ENCODE measurements around the gene SRGAP1.
A peak's percentile ranks its signal among the peaks of the same experiment; 100 is the strongest.
"Not testable (repeated sequence)": the region's sequence is repeated elsewhere in the genome, so short reads cannot be mapped to it uniquely, and the experiment has no call there.

The SRGAP1 gene

DNA sequence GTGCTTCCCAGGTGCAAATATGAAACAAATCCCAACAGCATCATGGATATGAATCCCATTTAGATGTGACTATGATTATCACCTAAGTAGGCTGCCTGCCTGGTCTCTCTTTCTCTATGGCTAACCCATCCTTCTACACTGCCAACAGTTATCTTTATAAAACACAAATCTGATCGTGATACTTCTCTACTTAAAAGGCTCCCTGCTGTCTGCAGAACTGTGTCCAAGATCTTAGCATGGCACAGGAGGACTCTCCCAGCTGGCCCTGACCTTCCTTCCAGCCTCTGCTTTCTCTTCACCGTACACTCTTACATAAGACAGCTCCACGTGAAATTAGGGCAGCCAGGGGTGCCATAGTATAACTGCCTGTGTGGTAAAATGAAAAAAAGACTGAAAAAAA, 3.5 kb upstream of the SRGAP1 start:
- no peak for DNase-seq

DNA sequence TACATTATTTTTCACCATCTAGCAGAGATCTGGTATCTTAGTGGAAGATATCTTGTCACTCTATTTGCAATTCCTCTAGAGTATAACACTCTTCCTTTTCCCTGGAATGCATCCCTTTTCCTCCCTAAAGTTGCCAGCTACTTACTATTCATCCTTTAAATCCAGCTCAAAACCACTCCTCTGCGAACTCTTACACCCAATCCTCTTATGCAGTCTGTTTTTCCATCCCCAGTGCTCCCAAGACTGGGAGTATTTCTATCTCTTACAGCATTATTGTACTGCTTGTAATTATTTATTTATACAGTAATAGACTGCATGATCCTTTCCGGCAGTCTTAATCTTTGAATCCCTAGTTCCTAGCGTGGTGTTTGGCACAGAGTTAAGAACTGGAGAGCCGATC, 2.9 kb upstream of the SRGAP1 start:
- DNase-seq = no peak

DNA sequence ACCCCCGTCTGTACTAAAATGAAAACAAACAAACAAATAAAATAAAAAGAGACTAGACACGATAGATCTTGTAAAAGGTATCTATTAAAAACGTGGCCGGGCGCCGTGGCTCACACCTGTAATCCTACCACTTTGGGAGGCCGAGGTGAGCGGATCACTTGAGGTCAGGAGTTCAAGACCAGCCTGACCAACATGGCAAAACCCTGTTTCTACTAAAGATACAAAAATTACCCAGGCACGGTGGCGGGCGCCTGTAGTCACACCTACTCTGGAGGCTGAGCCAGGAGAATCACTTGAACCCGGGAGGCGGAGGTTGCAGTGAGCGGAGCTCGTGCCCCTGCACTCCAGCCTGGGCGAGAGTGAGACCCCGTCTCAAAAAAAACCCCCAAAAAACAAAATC, 1.8 kb upstream of the SRGAP1 start:
- not testable (repeated sequence) for DNase-seq

DNA sequence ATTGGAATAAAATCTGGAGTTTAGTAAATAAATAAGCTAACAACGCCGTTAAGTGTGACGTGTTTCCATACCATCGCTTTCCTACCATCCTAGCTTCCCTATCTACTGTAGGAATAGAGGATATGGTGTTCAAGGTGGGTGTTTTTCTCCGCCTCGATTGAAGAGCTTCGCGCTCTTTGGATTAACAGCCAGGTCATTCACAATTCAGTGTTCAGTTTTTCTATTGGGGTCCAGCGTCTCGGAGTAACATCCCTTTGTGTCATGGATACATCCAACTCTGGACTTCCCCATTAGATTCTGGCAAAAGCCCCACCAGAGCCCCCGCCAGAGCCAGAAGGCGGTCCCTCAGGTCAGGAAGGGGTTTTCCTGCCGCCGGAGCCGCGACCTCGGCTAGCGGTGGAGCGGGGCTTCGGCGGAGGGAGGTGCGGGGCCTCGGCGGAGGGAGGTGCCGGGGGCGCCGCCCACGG, 1.2 kb upstream of the SRGAP1 start:
- DNase-seq = no peak

DNA sequence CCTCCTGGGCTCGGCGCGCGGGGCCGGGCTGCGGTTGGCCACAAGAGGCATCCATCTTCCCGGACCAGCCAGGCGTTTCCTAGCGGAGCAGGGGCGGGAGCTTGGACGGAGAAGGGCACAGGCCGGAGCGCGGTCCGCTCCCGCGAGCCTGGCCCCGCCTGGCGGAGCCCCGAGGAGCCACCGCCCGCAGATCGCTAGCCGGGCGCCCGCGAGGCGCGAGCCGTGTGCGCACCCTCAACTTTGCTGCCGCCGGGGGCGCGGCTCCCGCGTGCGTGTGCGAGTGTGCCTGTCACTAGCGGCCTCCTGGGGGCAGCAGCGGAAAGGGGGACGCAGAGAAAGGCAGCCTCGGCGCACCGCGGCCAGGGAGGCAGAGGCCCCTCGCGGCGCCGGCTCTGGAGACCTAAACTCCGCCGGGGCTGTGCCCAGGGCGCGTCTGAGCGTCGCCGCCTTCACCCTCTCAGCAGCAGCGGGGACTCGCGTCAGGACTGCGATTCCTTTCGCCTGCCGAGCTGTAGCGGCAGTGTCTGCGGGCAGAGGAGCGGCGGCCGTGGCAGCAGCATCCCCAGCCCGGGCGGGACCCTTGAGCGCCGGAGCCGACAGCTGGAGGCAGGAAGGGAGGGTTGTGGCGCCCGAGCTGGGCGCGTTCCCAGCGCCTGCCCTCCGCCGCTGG, 644 bp upstream of the SRGAP1 start:
- DNase-seq = peak; percentile 80

DNA sequence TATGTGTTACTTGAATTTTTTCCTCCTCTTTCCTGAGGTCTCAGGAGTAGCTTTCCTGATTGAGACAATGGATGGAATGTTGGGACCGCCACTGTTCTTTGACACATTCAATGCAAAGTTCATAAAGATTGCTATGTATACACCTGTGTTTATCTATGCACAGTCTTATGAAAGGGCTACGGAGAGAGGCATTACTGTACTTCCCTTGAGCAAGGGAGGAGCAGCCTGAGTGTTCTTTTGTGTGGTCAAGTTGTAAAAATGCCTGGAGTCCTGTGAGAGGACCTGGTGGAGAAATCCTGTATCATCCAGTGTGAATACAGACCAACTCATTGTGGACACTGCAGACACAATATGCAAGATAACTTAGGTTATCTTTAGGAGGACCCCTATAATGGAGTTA, 1.2 kb downstream of the SRGAP1 start:
- DNase-seq = no peak

DNA sequence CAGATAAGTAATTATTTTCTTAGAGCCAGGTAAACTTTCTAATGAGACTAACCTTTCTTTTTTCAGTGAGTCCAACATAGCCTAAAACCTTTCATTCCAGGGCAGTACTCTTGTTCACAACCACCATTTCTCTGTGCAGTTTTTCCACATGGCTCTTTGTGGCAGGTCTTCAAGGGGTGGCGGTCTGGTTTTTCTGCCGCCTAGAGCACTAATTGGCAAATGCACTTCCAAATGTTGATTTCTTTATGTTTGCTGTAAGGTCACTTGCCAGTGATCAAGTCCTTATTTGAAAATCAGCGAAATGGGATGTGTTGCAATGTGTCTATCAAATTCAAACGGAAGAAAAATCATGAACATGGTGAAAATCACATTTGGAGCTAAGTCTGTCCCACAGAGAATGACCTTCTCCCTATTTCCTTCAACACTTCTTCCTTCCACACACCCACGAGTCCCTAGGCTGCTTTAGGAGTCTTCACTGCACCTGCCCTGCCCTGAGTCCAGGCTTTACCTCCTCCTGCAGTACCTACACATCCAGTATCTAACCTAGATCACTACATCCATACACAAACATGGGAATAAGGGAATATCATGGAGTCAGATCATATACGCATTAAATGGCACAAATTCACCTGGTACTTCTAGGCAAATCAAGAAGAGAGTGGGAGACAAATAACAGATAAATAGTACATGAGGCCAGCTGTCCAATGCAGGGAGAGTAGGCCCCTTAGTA, 1.9 kb downstream of the SRGAP1 start:
- no peak for DNase-seq

DNA sequence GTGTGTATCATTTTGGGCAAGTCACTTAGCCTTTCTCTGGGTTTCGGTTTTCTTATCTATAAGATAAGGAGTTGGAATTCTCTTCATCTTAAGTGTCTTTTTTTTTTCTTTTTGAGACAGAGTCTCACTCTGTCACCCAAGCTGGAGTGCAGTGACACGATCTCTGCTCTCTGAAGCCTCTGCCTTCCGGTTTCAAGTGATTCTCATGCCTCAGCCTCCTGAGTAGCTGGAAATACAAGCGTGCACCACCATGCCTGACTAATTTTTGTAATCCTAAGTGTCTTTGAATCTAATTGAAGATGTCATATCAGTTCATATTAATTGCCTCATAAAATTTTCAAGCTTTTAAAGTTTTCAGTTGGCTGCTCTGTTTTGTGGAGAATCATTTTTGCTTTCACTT, 4.0 kb downstream of the SRGAP1 start:
- no peak for DNase-seq

DNA sequence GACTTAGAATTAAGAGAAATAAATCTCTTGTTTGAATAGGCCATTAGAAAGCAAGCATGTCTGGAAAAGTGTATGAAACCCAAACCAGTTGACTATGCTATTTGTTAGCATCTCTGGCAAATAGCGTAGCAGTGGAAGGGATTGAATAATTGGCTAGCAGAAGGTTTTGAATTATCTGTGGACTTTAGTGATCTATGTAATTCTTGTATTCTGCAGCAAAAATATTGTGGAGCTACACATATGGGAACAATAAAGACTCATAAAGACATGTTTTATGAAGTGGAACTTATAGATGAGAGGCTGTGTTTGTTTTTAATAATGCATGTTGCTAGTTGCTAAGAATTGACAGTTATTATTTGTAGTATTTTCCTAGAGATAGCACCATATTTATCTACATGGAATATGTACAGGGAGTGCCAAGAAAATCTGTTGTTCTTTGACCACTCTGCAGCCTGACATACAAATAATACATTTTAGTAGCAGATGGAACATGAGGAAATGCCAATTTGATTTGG, 4.7 kb downstream of the SRGAP1 start:
- DNase-seq = no peak

DNA sequence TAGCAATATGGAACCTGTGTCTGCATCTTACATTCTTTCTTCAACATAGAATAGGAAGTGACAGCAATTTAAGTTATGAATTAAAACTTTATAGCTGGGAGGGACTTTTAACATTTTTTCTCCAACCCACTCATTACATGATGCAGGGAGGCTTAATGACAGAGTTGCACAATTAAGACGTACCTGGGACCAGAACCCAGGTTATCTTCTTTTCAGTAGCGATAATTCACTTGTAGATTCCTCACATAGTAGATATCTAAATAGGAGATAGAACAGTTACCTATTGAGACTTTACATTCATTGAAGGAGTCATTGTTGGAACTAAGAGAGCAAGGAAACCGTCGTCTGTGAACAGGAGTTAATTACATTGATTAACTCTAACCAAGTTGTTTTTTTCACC, 5.1 kb downstream of the SRGAP1 start:
- no peak for DNase-seq

DNA sequence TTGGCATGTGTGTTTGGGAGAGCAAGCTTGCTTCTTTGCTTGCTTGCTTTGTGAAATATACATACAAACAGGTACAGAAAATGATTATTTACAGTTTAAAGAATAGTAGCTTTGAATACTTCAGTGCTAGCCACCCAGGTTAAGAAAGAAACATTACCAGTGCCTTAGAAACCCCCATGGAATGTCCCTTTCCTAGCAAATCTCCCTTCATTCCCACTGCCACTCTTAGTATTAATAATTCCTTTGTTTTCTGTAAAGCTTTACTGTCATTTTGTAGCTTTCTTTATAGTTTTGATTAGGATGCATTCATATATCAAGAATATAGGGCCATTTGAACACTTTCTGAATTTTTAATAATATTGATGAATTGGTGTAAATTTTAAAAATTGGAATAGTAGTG, 9.5 kb downstream of the SRGAP1 start:
- no peak for DNase-seq

DNA sequence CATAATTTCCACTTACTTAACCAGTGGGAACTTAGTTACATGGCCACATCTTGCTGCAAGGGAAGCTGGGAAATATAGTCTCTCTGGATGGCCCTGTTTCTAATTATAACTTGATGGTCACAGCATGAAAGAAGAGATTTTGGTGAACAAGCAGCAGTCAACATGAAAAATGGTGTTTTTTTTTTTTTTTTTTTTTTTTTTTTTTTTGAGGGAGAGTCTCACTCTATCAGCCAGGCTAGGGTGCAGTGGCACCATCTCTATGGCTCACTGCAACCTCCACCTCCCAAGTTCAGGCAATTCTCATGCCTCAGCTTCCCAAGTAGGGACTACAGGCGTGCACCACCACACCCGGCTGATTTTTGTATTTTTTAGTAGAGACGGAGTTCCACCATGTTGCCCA, 10.8 kb downstream of the SRGAP1 start:
- DNase-seq = no peak

DNA sequence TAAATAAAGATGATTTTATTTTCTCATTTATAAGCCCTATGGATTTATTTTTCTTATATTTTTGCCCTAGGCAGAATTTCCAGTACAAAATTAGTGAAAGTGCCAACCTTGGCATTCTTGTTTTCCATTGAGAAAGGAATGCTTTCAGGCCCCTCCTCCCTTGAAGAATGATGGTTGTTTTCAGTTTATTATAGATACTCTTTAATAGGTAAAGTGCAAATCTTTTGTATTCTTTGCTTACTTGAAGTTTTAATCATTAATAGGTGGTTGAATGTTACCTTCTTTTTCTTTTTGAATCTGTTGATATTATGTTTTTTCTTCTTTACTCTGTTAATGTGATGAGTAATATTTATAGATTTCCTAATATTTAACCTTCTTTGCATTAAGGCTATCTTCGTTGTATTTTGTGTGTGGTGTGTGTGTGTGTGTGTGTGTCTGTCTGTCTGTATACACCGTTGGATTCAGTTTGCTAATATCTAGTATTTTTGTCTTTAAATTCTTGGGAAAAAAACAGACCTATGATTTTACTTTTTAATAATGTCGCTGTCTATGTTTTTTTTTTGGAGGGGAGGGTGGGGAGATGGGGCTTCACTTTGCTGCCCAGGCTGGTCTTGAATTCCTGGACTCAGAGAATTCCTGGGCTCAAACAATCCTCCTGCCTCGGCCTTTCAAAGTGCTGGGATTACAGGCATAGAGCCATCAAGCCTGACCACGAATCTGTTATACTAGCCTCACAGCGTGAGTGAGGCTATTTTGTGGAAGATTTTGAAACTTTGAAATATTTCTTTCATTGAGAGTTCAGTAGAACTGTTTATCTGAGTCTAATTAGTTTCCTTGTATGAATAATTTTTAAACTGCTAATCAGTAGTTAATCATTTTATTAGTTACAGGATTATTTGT, 13.5 kb downstream of the SRGAP1 start:
- DNase-seq = no peak

DNA sequence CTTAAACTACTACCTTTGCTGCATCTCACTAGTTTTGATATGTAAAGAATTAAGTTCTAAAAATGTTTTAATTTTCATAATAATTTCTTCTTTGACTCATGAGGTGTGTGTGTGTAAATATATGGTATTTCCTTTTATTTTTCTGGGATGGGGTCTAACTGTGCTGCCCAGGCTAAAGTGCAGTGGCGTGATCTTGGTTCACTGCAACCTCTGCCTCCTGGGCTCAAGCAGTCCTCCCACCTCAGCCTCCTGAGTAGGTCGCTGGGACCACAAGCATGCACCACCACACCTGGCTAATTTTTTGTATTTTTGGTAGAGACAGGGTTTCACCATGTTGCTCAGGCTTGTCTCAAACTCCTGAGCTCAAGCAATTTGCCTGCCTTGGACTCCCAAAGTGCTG, 15.4 kb downstream of the SRGAP1 start:
- DNase-seq = not testable (repeated sequence)

DNA sequence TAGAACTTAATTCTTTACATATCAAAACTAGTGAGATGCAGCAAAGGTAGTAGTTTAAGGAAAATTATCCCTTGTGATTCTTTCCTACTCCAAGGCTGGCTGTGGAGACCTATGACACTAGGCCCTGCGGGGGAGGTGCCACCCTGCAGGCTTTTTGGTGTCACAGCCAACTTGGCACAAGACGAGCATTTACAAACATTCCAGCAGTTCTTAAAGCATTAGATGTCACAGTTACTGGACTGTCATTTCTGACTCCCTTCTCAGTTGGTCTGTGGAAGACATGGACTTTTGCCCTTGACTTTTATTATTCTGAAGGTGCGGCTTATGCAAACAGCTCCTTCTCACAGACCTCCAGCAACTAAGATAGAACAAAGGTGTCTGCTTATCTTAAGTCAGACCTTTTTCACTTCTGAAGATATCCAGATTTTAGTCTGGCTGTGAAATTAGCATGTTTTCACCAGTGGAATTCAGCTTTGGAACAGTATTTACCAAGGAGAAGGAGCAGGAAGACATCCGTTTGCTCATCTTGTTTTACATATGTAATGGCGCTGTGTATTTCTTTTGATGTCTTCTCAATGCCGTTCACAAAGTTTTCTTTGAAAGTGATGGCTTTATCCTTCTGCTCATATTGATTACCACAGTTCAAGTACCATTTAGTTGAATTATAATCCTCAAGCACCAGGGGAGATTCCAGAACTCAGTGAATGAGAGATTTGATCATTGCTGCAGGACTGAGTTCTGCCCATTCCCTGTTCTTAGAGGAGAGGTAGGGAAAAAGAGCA, 17.9 kb downstream of the SRGAP1 start:
- DNase-seq = no peak

DNA sequence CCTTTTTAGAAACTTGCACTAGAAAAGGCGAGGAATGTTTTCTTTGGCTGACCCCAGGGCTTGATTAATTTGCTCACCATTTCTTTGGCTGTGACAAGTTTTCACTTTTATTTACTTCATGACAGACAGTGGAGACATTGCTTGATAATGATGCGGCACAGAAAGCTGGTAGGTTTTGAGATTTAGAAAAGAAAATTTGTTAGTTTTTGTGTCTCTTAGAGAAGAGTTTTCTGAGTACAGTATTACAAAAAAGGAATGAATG, 18.4 kb downstream of the SRGAP1 start:
- DNase-seq = no peak

DNA sequence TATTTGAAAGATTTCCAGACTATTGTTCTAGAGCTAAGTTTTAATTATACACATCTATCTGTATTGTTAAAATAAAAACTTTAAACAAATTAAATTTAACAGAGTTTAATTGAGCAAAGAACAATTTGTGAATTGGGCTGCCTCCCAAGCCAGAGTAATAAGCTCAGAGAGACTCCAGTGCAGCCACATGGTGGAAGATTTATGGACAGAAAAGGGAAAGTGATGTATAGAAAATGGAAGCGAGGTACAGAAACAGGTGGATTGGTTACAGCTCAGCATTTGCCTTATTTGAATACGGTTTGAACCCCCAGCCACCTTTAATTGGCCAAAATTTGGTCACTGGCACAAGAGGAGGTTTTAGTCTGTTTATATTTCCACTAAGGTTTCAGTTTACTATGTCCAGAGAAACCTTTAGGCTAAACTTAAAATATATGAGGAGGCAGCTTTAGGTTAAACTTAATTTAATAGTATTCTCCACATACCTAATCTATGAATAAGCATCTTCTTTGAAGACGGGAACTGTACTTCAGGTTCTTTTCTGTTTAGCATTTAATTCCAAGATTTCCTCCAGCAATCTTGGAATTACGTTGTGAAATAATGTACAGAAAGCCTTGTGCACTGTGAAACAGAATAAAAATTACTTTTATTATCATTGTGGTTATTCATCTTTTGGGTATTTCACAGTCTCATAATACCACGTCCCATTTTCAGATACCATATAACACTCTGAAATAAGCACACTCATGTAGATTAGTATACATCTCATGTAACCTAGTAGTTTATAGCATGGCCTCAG, 19.4 kb downstream of the SRGAP1 start:
- no peak for DNase-seq

DNA sequence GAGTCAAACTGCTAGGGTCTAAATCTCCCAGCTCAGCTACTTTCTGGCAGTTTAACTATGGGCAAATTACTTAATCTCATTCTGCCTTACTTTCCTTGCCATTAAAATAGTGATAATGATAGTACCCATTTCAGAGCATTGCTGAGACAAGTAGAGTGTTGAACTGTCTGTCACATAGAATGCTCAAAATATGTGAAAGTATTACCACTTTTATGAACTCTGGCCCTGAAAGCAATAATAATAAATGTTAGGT, 19.9 kb downstream of the SRGAP1 start:
- DNase-seq = no peak

DNA sequence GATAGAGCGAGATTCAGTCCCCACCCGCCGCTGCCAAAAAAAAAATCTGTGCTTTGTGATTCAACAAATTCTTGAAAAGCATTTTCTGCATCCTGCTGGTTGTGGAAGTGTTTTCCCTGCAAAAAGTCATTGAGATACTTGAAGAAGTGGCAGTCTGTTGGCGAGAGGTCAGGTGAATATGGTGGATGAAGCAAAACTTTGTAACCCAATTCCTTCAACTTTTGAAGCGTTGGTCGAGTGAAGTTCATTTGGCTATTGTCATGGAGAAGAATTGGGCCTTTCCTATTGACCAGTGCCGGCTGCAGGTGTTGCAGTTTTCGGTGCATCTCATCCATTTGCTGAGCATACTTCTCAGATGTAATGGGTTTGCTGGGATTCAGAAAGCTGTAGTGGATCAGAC, 20.9 kb downstream of the SRGAP1 start:
- no peak for DNase-seq

DNA sequence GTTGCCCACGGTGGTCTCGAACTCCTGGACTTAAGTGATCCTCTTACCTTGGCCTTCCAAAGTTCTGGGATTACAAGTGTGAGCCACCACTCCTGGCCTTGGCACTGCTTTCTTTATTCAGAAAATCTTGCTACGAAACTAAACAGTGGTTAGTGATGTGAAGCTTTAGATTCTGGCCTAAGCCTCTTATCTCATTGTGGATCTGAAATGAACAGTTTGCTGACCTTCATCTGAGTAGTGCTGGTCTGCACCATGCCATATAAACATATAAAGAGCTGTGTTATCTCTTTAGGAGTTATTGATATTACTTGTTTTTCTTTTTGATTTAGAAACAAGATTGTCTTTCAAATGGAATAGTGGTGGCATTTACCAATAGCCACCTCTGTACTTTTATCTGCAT, 22.6 kb downstream of the SRGAP1 start:
- DNase-seq = no peak

DNA sequence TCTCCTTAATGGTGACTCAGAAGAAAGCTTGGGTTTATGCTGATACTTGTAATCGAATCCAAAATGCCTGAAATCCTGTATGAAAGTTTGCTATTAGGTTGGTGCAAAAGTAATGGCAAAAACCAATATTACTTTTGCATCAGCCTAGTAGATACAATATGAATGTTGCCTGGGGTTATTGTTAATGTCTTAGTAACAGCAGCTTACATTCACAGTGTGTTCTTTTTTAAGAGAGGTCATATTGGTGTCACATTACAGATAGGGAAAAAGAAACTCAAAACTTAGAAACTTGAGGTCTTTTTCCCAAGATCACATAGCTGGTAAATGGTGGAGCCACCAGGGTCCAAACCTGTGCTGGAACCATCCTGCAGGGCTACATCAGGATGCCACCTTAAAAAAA, 25.2 kb downstream of the SRGAP1 start:
- DNase-seq = no peak

DNA sequence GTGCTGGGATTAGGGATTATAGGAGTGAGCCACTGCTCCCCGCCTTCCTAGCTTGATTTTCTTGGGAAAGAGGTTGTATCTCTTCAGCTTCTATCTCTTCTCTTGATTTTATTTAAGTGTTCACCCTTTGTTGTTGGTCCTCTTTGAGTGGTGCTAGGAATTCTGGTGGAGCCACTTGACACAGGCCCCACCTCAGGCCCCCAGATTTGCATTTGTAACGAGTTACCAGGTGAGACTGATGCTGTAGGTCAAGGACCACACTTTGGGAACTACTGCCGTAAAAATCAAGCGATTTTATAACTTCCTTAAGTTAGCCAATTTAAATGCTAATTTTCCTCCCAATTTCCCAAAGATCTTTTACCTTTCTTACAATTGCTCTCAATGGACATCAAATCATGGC, 26.3 kb downstream of the SRGAP1 start:
- DNase-seq = no peak

All from activated CD4-positive, alpha-beta T cell treated with anti-CD3 and anti-CD28 coated beads, Interleukin-2, amount 50 U/mL, for 16 hours (primary cell).